Loucy (cell line): ENCODE measurements around the gene TIMM22.

Experiments
- H2AFZ ChIP-seq: fragments of 200-600 bp; sonication (generic); 2 replicates; pipeline ENCODE4 v1.6.0; 2016; ENCODE audit warnings: antibody characterized with exemption, mild to moderate bottlenecking, low read length, moderate library complexity
- H3F3A ChIP-seq: fragments of 200-600 bp; 2 replicates; pipeline ENCODE4 v1.6.0; 2016; ENCODE audit warnings: antibody characterized with exemption, low read depth, mild to moderate bottlenecking
- H3K27me3 ChIP-seq: fragments of 200-600 bp; sonication (generic); 2 replicates; pipeline ENCODE4 v1.6.1; 2014; ENCODE audit warnings: low read length, mild to moderate bottlenecking; ENCODE audit not compliant: insufficient read depth, poor library complexity, severe bottlenecking
- H3K36me3 ChIP-seq: fragments of 200-600 bp; sonication (generic); 2 replicates; pipeline ENCODE4 v1.6.1; 2016; ENCODE audit warnings: low read length; ENCODE audit not compliant: insufficient read depth
- H3K4me1 ChIP-seq: fragments of 200-600 bp; sonication (generic); 2 replicates; pipeline ENCODE4 v1.5.1; 2014; ENCODE audit warnings: low read length, mild to moderate bottlenecking; ENCODE audit not compliant: insufficient read depth, poor library complexity, severe bottlenecking
- H3K4me2 ChIP-seq: fragments of 200-600 bp; sonication (generic); 2 replicates; pipeline ENCODE4 v1.6.0; 2014; ENCODE audit warnings: antibody characterized with exemption, low read length, low read depth, mild to moderate bottlenecking; ENCODE audit not compliant: poor library complexity, severe bottlenecking
- H3K4me3 ChIP-seq: fragments of 200-600 bp; sonication (generic); 2 replicates; pipeline ENCODE4 v1.5.1; 2014; ENCODE audit warnings: low read length, mild to moderate bottlenecking, mixed read lengths; ENCODE audit not compliant: poor library complexity, severe bottlenecking
- H3K79me2 ChIP-seq: fragments of 200-600 bp; sonication (generic); 2 replicates; pipeline ENCODE4 v1.6.1; 2014; ENCODE audit warnings: low read length; ENCODE audit not compliant: insufficient read depth
- H3K9ac ChIP-seq: fragments of 200-600 bp; sonication (generic); 2 replicates; pipeline ENCODE4 v1.6.0; 2014; ENCODE audit warnings: mild to moderate bottlenecking, low read depth, low read length, moderate library complexity; ENCODE audit not compliant: poor library complexity, severe bottlenecking
- H3K9me2 ChIP-seq: fragments of 200-600 bp; sonication (generic); replicated peaks from 2 replicates; pipeline ENCODE4 v1.6.1; 2016; ENCODE audit warnings: low read depth, low read length, mixed read lengths
- H3K9me3 ChIP-seq: fragments of 200-600 bp; sonication (generic); 2 replicates; pipeline ENCODE4 v1.6.1; 2014; ENCODE audit warnings: mild to moderate bottlenecking, antibody characterized with exemption, low read length, low read depth; ENCODE audit not compliant: insufficient read depth
- H4K20me1 ChIP-seq: fragments of 200-600 bp; sonication (generic); 2 replicates; pipeline ENCODE4 v1.6.0; 2014; ENCODE audit warnings: antibody characterized with exemption, low read length, mild to moderate bottlenecking; ENCODE audit not compliant: insufficient read depth, poor library complexity, severe bottlenecking
- EZH2phosphoT487 ChIP-seq: fragments of 200-600 bp; IDR thresholded peaks from 2 replicates; pipeline ENCODE4 v1.6.1; 2018; ENCODE audit warnings: antibody characterized with exemption, mild to moderate bottlenecking, moderate library complexity, borderline replicate concordance
- TF ChIP-seq, protein P1 (sequence below): fragments of 200-600 bp; sonication (generic); conservative IDR thresholded peaks from 2 replicates; pipeline ENCODE4 v1.5.1; 2014; ENCODE audit warnings: mild to moderate bottlenecking, antibody characterized with exemption, low read length

Gene TIMM22

DNA sequence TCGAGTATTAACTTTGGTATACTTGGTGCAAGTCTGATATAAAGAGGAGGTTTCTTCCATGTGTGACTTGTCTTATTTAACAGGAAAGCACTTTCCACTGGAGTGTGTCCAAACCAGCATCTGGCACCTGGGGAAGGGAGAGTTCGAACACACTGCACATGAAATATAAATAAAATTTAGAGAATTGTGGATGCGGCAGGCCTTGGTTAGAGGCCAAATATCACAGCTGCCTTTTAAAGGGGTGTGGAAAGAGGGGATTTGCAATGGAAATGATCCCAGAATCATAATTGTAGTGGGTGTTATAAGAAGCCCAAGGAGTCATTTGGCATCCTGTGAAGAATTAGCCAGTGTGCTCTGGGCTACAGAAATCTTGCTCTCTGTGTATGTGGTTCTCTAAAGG lies 13.0 kb upstream of the TIMM22 start:
- H3K4me2 ChIP-seq: no peak overlapping the region
- H3K27me3 ChIP-seq: no peaks in the 10 kb centered on the region
- no peak for TF ChIP-seq EZH2phosphoT487
- TF ChIP-seq, protein P1, sequence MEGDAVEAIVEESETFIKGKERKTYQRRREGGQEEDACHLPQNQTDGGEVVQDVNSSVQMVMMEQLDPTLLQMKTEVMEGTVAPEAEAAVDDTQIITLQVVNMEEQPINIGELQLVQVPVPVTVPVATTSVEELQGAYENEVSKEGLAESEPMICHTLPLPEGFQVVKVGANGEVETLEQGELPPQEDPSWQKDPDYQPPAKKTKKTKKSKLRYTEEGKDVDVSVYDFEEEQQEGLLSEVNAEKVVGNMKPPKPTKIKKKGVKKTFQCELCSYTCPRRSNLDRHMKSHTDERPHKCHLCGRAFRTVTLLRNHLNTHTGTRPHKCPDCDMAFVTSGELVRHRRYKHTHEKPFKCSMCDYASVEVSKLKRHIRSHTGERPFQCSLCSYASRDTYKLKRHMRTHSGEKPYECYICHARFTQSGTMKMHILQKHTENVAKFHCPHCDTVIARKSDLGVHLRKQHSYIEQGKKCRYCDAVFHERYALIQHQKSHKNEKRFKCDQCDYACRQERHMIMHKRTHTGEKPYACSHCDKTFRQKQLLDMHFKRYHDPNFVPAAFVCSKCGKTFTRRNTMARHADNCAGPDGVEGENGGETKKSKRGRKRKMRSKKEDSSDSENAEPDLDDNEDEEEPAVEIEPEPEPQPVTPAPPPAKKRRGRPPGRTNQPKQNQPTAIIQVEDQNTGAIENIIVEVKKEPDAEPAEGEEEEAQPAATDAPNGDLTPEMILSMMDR: no peak

DNA sequence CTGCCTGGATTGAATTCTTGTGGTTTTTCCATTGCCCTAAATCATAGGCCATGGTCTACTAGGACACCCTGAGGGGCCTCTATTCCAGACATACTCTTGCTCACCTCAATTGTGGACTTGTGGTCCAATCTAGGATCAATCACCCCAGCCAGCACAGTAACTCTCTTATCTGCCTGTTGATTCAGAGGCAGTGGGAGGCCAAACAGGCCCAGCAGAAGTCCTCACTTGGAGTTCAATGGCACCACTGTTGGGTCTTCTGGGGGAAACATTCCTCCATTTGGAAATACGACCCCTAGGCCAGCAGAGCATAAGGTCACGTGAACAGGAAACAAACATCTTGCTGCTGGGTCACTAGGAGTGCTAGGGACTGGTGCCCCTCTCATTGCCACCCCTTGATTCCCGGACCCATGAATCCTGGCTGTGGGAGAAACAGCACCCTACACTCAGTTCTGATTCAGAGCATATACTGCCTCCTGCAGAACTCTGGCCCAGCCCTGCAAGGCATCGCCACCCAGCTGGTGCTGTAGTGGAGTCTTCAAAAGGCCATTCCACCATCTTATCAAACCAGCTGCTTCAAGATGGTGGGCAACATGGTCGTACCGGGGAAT lies 10.5 kb upstream of the TIMM22 start:
- Histone ChIP-seq H3K9me2 (no peaks in the 10 kb centered on the region), H3K4me1 (no peaks in the 10 kb centered on the region), H3K36me3 (no peaks in the 10 kb centered on the region), H3F3A (no peaks in the 10 kb centered on the region), H3K27me3 (no peaks in the 10 kb centered on the region), H4K20me1 (no peaks in the 10 kb centered on the region), H3K9ac (no peak overlapping the region), H3K79me2 (no peaks in the 10 kb centered on the region), H3K4me2 (no peak overlapping the region), H3K4me3 (no peak overlapping the region), H3K9me3 (peaks cover 4% of the 10 kb centered on the region; the same call in 1 of the 2 replicates), H2AFZ (no peak overlapping the region)
- TF ChIP-seq, protein P1: no peak
- no peak for TF ChIP-seq EZH2phosphoT487

More for the DNA sequence above, 13.0 kb upstream of the TIMM22 start:
- H3K36me3 ChIP-seq: no peaks in the 10 kb centered on the region
- H3K4me1 ChIP-seq: peaks cover 4% of the 10 kb centered on the region
- no peaks in the 10 kb centered on the region; the same call in 1 of the 2 replicates for H3K9me3 ChIP-seq
- no peak overlapping the region for H2AFZ ChIP-seq
- H3K4me3 ChIP-seq: no peak overlapping the region
- no peaks in the 10 kb centered on the region for H4K20me1 ChIP-seq
- H3F3A ChIP-seq: no peaks in the 10 kb centered on the region
- no peaks in the 10 kb centered on the region for H3K9me2 ChIP-seq
- H3K9ac ChIP-seq: no peak overlapping the region
- H3K79me2 ChIP-seq: no peaks in the 10 kb centered on the region

DNA sequence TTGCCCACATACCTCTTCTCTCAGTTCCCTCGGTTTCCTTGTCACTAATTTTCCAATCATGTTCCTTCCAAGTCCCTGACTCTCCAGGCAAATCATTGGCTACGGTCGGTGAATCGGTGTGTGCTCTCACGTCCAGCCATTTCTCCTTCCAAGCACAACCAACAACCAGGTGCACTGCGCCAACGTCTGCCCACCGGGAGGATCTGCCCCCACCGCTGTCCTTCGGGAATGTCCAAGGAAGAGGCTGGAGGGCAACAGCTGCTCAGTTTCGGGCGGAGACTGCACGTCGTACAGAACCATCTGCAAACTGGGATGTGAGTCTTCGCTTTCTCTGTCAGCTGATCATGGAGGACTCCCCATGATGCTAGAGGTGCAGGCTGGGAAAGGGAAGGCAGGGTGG lies 9.0 kb upstream of the TIMM22 start:
- H3K9ac ChIP-seq: no peak overlapping the region
- H2AFZ ChIP-seq: no peak overlapping the region
- no peaks in the 10 kb centered on the region for H4K20me1 ChIP-seq
- no peaks in the 10 kb centered on the region for H3K9me2 ChIP-seq
- no peaks in the 10 kb centered on the region for H3K36me3 ChIP-seq
- no peak overlapping the region for H3K4me3 ChIP-seq
- no peaks in the 10 kb centered on the region for H3K79me2 ChIP-seq
- peaks cover 7% of the 10 kb centered on the region; the same call in 1 of the 2 replicates for H3K9me3 ChIP-seq
- no peaks in the 10 kb centered on the region for H3K27me3 ChIP-seq
- H3F3A ChIP-seq: no peaks in the 10 kb centered on the region
- H3K4me2 ChIP-seq: no peak overlapping the region
- H3K4me1 ChIP-seq: no peaks in the 10 kb centered on the region
- TF ChIP-seq, protein P1: no peak
- no peak for TF ChIP-seq EZH2phosphoT487
